ENCODE data around the gene UQCRH. TPM values are rescaled to one million over a fixed set of nuclear protein-coding genes. Genes with fewer than 3 reads are reported as not detected.

Gene UQCRH
- total RNA-seq, 2 experiments from 2014 or later, result 101 to 103 TPM

- Histone ChIP-seq H3K9me3 (ENCODE audit: control insufficient read depth in 1 of 2, insufficient read depth in 1 of 2, low read length in 2 of 2) (peaks cover 0 to 6% of the 10 kb centered on the region in 2 experiments), H3K27ac (ENCODE audit: low read depth in 1 of 2, low read length in 2 of 2) (peak within 1 kb of the TSS; percentile 91 to 99), H3K36me3 (ENCODE audit: insufficient read depth, low read length) (peaks cover 17% of the 10 kb centered on the region), H3K4me3 (ENCODE audit: low read length) (peak within 1 kb of the TSS; percentile 99), H3K4me1 (ENCODE audit: insufficient read depth, low read length) (peaks cover 27% of the 10 kb centered on the region), H3K27me3 (ENCODE audit: control insufficient read depth in 1 of 2, insufficient read depth in 2 of 2, low read length in 2 of 2) (no peaks in the 10 kb centered on the region)
- CTCF ChIA-PET, result interaction anchor here (0.6 to 3.1 kb wide), 7 partner anchors 8 to 96 kb away, joined by 3 to 29 read pairs (median 4); partner anchors contain the start of genes LRRC41 and UQCRH
- H3K36me3 Mint-ChIP-seq (ENCODE audit: low read depth), result peaks cover 45% of the 10 kb centered on the region
- intact Hi-C loops (cut with DNase I, micrococcal nuclease), result loop anchor here (1.0 to 10.0 kb wide), 6 partner anchors 37 to 974 kb away; partner anchors contain the start of genes LRRC41 (in 2 of the 2), RAD54L (in 2 of the 2), UQCRH (in 2 of the 2) and EFCAB14 (in 1 of the 2)
- H3K4me3 Mint-ChIP-seq, result peak within 1 kb of the TSS; percentile 99
- ATAC-seq (ENCODE audit: poor library complexity), result peak; percentile 86
- H3K9me3 Mint-ChIP-seq, result no peaks in the 10 kb centered on the region
- H3K27ac Mint-ChIP-seq, result peak within 1 kb of the TSS; percentile 97
- POLR2A ChIA-PET, result interaction anchor here (0.7 to 2.2 kb wide), 6 partner anchors 9 to 655 kb away, joined by 3 to 30 read pairs (median 6); partner anchors contain the start of genes GPBP1L1, LRRC41, RAD54L and UQCRH
- TF ChIP-seq CTCF (IDR thresholded peaks at IDR 0.05), result peak; percentile 80
- H3K4me1 Mint-ChIP-seq (ENCODE audit: low read depth), result peaks cover 52% of the 10 kb centered on the region
- peak; percentile 64 to 96 (median 80) for DNase-seq
- no peaks in the 10 kb centered on the region for H3K27me3 Mint-ChIP-seq
Measured at GRCh38 chr1:46340404-46341221, 37.1 kb downstream of the UQCRH start, which contains the start of gene NSUN4. Gene NSUN4 (plus strand): TSS chr1:46340807. CDS start chr1:46340827, 20 bp downstream.

GRCh38 chr1:46341222-46342083 lies 38.0 kb downstream of the UQCRH start:
- DNase-seq (peak in 3 of 14 experiments; percentile 6 to 34 (median 21)), ATAC-seq (ENCODE audit: poor library complexity) (no peak)
- Mint-ChIP-seq H3K4me3 (peak overlapping the region; percentile 99), H3K27ac (peak overlapping the region; percentile 97), H3K36me3 (ENCODE audit: low read depth) (peaks cover 48% of the 10 kb centered on the region), H3K9me3 (no peaks in the 10 kb centered on the region), H3K4me1 (ENCODE audit: low read depth) (peaks cover 52% of the 10 kb centered on the region), H3K27me3 (no peaks in the 10 kb centered on the region)
- ChIA-PET CTCF (interaction anchor here (0.7 to 3.1 kb wide), 5 partner anchors 14 to 97 kb away, joined by 3 to 29 read pairs (median 4); partner anchors contain the start of genes LRRC41 and UQCRH), POLR2A (interaction anchor here (0.7 to 2.2 kb wide), 5 partner anchors 8 to 175 kb away, joined by 3 to 30 read pairs (median 7); partner anchors contain the start of genes LRRC41, RAD54L and UQCRH)
- Histone ChIP-seq H3K4me3 (ENCODE audit: low read length) (peak overlapping the region; percentile 99), H3K27me3 (ENCODE audit: control insufficient read depth in 1 of 2, insufficient read depth in 2 of 2, low read length in 2 of 2) (no peaks in the 10 kb centered on the region), H3K36me3 (ENCODE audit: insufficient read depth, low read length) (peaks cover 17% of the 10 kb centered on the region), H3K4me1 (ENCODE audit: insufficient read depth, low read length) (peaks cover 27% of the 10 kb centered on the region), H3K9me3 (ENCODE audit: control insufficient read depth in 1 of 2, insufficient read depth in 1 of 2, low read length in 2 of 2) (peaks cover 0 to 6% of the 10 kb centered on the region in 2 experiments), H3K27ac (ENCODE audit: low read depth in 1 of 2, low read length in 2 of 2) (peak overlapping the region; percentile 91 to 99)
- TF ChIP-seq CTCF (IDR thresholded peaks at IDR 0.05), result no peak
- intact Hi-C loops (cut with DNase I, micrococcal nuclease), result loop anchor here (2.0 to 10.0 kb wide), 4 partner anchors 39 to 973 kb away; partner anchors contain the start of genes EFCAB14 (in 1 of the 2), LRRC41 (in 1 of the 2), RAD54L (in 1 of the 2) and STIL (in 1 of the 2)

All from CD4-positive, alpha-beta T cell (primary cell).